ENCODE measurements around the gene KPNA4. TPM values are rescaled to one million over a fixed set of nuclear protein-coding genes. Genes with fewer than 3 reads are reported as not detected.
"Not testable (repeated sequence)": the region's sequence is repeated elsewhere in the genome, so short reads cannot be mapped to it uniquely, and the experiment has no call there.

KPNA4 gene, protein sequence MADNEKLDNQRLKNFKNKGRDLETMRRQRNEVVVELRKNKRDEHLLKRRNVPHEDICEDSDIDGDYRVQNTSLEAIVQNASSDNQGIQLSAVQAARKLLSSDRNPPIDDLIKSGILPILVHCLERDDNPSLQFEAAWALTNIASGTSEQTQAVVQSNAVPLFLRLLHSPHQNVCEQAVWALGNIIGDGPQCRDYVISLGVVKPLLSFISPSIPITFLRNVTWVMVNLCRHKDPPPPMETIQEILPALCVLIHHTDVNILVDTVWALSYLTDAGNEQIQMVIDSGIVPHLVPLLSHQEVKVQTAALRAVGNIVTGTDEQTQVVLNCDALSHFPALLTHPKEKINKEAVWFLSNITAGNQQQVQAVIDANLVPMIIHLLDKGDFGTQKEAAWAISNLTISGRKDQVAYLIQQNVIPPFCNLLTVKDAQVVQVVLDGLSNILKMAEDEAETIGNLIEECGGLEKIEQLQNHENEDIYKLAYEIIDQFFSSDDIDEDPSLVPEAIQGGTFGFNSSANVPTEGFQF
- total RNA-seq, result 10 to 100 TPM; 44.9 to 48.4 TPM

DNA sequence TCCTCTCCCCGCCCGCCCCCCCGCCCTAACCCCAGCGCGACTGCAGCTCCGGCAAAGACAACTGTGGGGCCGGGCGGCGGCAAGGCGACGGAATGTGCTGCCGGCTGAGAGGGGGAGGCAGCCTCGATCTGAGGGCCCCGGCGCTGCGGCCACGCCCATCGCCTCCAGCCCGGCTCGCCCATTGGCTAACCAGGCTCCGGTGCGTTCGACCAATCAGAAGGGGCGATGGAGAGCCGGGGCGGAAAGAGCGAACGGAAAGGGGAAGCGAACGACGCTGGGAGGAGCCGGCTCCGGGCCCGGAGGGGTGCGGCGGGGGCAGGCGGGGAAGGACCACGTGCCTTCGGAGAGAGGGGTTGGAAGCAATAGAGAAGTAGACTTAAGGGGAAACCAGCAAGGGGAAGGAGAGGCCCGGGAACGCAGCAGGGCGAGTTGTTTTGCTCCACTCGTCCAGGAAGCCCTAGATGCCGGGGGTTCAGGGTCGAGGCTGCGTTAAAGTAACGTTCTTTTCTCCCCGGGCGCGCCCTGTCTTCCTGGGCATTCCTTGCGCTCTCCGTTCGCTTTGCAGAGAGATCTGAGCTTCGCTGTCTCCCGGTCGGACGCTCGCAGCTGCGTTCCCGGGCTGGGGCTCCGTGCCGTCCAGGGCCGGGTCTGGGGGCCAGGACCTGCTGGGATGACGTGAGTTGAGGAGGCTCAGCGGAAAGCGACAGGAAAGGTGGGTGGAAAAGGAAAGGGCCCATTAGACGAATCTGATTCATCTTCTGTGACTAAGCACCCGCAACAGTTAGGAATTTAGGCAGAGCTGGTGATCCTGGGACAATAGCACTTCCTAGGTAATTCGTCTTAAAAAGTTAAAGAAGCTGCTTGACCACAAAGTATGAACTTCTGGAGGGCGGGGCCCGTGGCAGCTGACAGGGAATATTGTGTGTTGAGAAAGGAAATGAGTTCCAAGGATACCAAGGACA lies at the start of gene KPNA4:
Gene KPNA4, minus strand, starts transcription at position 130 of the 962 bp plus-strand sequence. CDS start 289 bp downstream, outside the sequence.
- peak within 1 kb of the TSS; percentile 93 for H3K4me3 Mint-ChIP-seq
- intact Hi-C loops (cut with micrococcal nuclease), result loop anchor here (1.0 to 10.0 kb wide), 6 partner anchors 116 to 1761 kb away; partner anchors contain the start of genes IFT80, MFSD1, NMD3 and SMC4
- ChIA-PET POLR2A (interaction anchor here (1.1 to 1.5 kb wide), 2 partner anchors 9 to 116 kb away, joined by 3 to 5 read pairs; partner anchors contain the start of gene TRIM59), CTCF (no interaction called here)
- peak; percentile 97 for DNase-seq
- H3K27me3 Mint-ChIP-seq, result no peaks in the 10 kb centered on the region
- peaks cover 5% of the 10 kb centered on the region for H3K9me3 Mint-ChIP-seq
- H3K36me3 Mint-ChIP-seq, result peaks cover 36% of the 10 kb centered on the region
- H3K4me1 Mint-ChIP-seq (ENCODE audit: low read depth), result peaks cover 45% of the 10 kb centered on the region
- H3K27ac Mint-ChIP-seq, result peak within 1 kb of the TSS; percentile 97

DNA sequence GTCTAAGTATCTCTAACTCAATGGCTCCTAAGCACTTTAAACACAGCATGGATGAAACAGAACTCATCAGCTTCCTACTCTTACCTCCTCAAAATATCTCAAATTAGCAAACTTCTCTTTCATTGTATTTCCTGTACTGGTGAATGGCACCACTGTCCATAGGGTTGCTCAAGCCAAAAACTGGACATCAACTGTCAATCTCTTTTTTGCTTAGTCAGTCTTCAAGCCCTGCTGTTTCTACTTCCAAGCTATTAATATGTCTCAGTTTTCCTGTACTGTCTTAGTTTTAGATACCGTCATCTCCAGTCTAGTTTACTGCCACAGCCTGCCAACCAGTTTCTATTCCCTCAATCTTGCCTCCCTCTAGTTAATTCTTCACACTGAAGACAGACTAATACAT lies 48.3 kb upstream of the KPNA4 start:
- CTCF ChIA-PET, result interaction anchor here (0.8 kb wide), 1 partner anchor 71 kb away, joined by 3 read pairs; no protein-coding TSS in a partner anchor
- Mint-ChIP-seq H3K9me3 (no peaks in the 10 kb centered on the region), H3K4me1 (ENCODE audit: low read depth) (no peaks in the 10 kb centered on the region), H3K36me3 (no peaks in the 10 kb centered on the region), H3K27ac (no peak overlapping the region), H3K4me3 (no peak overlapping the region), H3K27me3 (peaks cover 29% of the 10 kb centered on the region)
- POLR2A ChIA-PET, result no interaction called here
- DNase-seq, result no peak
- intact Hi-C loops (cut with micrococcal nuclease), result no loop called here

DNA sequence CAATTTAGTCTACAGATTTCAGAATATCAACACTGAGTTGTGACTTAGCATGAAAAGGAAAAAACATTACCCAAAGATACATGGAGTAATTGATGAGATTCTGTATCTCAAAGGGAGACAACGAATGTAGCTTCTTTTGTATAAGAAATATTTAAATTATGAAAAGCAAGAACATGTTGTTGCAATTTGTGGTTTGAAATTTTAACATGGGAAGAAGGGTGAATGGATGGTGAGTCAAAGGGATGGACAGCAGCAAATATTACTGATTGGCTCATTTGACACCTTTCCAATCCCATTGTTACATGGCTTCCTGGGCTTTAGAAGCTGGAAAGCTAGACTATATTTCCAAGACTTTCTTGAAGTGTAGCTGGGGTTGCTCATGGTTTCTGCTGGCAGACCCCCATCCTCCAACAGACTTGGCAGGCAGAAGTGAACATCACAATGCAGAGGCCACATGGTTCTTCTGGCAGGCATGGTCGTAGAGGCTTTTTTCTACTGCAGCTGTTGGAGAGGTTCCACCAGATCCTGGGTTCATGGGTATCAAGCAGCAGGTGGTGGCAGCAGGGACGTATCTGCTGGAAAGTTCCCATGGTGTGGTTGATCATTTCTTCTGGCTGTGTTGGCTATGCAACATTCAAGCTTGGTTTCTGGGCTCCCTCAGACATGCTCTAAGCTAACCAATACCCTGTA lies 47.2 kb upstream of the KPNA4 start:
- H3K36me3 Mint-ChIP-seq, result no peaks in the 10 kb centered on the region

DNA sequence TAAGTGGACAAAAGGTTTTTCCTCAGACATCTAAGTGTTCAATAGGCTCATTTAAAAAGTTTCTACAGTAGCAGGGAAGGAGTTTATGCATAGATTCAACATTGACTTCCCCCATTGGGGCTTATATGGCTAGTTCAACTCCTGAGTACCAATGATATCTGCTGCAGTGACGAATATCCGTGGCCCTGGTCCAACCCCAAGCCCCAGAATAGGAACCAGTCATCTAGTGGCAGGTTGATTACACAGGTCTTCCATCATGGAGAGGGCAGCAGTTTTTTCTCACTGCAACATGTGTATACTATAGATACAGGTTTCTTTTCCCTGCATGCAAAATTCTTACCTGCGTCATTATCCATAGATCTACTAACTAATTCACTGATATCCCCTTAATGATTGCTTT lies 45.8 kb upstream of the KPNA4 start:
- ChIA-PET CTCF (no interaction called here), POLR2A (no interaction called here)
- no peak overlapping the region for H3K4me3 Mint-ChIP-seq
- no peaks in the 10 kb centered on the region for H3K9me3 Mint-ChIP-seq
- no peak for DNase-seq
- peaks cover 22% of the 10 kb centered on the region for H3K27me3 Mint-ChIP-seq
- H3K36me3 Mint-ChIP-seq, result no peaks in the 10 kb centered on the region
- no peak overlapping the region for H3K27ac Mint-ChIP-seq
- intact Hi-C loops (cut with micrococcal nuclease), result no loop called here
- no peaks in the 10 kb centered on the region for H3K4me1 Mint-ChIP-seq (ENCODE audit: low read depth)

More for the DNA sequence above, 47.2 kb upstream of the KPNA4 start:
- Mint-ChIP-seq H3K9me3 (no peaks in the 10 kb centered on the region), H3K4me1 (ENCODE audit: low read depth) (no peaks in the 10 kb centered on the region), H3K27ac (no peak overlapping the region), H3K4me3 (no peak overlapping the region), H3K27me3 (peaks cover 24% of the 10 kb centered on the region)
- ChIA-PET CTCF (interaction anchor here (0.8 kb wide), 1 partner anchor 73 kb away, joined by 3 read pairs; no protein-coding TSS in a partner anchor), POLR2A (no interaction called here)
- no peak for DNase-seq
- intact Hi-C loops (cut with micrococcal nuclease), result no loop called here

DNA sequence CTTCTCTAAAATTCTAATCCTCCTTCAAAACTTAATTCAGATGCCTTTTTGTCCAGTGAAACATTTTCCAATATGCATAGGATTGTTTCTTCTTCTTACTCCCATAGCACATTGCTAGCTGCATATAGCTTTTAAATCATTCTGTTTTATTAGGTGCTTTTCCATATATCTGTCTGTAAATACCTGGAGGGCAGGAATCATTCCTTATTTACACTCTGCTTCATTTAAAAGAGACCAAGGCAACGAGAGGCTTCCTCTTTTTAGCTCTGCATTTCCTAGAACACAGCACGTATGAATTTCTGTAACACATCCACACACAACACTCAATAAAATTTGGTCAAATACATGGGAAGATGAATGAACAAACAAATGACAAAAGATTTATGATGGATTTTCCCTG lies 43.5 kb upstream of the KPNA4 start:
- no peaks in the 10 kb centered on the region for H3K4me1 Mint-ChIP-seq (ENCODE audit: low read depth)
- H3K4me3 Mint-ChIP-seq, result no peak overlapping the region
- H3K36me3 Mint-ChIP-seq, result no peaks in the 10 kb centered on the region
- CTCF ChIA-PET, result no interaction called here
- no peak for DNase-seq
- H3K27me3 Mint-ChIP-seq, result peaks cover 14% of the 10 kb centered on the region
- intact Hi-C loops (cut with micrococcal nuclease), result no loop called here
- H3K27ac Mint-ChIP-seq, result no peak overlapping the region
- POLR2A ChIA-PET, result no interaction called here
- no peaks in the 10 kb centered on the region for H3K9me3 Mint-ChIP-seq

DNA sequence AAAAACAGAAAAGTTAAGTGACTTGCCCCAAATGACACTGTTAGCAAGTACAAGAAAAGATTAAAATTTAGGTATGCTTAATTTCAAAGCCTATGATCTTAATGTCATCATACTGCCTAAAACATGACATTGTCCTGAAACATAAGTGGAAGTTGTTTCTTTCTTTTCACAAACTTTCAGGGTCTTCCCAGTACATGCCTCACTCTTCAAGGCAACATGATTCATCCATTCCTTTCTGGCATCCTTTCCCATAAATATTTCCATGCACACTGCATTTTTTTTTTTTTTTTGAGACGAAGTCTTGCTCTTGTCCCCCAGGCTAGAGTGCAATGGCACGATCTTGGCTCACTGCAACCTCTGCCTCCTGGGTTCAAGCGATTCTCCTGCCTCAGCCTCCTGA lies 42.5 kb upstream of the KPNA4 start:
- H3K27ac Mint-ChIP-seq, result no peak overlapping the region
- ChIA-PET POLR2A (no interaction called here), CTCF (no interaction called here)
- no peaks in the 10 kb centered on the region for H3K9me3 Mint-ChIP-seq
- H3K36me3 Mint-ChIP-seq, result no peaks in the 10 kb centered on the region
- intact Hi-C loops (cut with micrococcal nuclease), result no loop called here
- H3K4me1 Mint-ChIP-seq (ENCODE audit: low read depth), result no peaks in the 10 kb centered on the region
- peaks cover 9% of the 10 kb centered on the region for H3K27me3 Mint-ChIP-seq
- no peak for DNase-seq
- no peak overlapping the region for H3K4me3 Mint-ChIP-seq

DNA sequence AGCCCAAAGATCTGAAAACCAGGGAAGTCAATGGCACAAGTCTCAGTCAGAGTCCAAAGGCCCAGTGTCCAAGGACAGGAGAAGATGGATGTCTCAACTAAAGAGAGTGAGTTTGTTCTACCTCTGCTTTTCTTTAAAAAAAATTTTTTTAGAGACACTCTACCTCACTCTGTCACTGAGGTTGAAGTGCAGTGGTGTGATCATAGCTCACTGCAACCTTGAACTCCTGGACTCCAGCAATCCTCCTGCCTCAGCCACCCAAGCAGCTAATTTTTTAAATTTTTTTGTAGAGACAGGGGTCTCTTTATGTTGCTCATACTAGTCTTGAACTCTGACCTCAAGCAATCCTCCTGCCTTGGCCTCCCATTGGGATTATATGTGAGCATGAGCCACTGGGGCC lies 39.9 kb upstream of the KPNA4 start:
- no peak for DNase-seq
- H3K4me1 Mint-ChIP-seq (ENCODE audit: low read depth), result no peaks in the 10 kb centered on the region
- no peaks in the 10 kb centered on the region for H3K36me3 Mint-ChIP-seq
- H3K9me3 Mint-ChIP-seq, result no peaks in the 10 kb centered on the region
- intact Hi-C loops (cut with micrococcal nuclease), result no loop called here
- H3K4me3 Mint-ChIP-seq, result no peak overlapping the region
- H3K27me3 Mint-ChIP-seq, result peaks cover 4% of the 10 kb centered on the region
- no peak overlapping the region for H3K27ac Mint-ChIP-seq
- ChIA-PET POLR2A (no interaction called here), CTCF (interaction anchor here (0.6 kb wide), 1 partner anchor 78 kb away, joined by 3 read pairs; no protein-coding TSS in a partner anchor)

DNA sequence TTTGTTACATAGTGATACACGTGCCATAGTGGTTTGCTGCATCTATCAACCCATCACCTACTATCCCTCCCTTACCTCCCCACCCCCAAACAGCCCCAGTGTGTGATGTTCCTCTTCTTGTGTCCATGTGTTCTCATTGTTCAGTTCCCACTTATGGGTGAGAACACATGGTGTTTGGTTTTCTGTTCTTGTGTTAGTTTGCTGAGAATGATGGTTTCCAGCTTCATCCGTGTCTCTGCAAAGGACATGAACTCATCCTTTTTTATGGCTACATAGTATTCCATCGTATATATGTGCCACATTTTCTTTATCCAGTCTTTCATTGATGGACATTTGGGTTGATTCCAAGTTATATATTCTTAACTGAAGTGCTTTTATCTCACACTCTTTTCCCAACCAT lies 38.5 kb upstream of the KPNA4 start:
- intact Hi-C loops (cut with micrococcal nuclease), result not testable (repeated sequence)

DNA sequence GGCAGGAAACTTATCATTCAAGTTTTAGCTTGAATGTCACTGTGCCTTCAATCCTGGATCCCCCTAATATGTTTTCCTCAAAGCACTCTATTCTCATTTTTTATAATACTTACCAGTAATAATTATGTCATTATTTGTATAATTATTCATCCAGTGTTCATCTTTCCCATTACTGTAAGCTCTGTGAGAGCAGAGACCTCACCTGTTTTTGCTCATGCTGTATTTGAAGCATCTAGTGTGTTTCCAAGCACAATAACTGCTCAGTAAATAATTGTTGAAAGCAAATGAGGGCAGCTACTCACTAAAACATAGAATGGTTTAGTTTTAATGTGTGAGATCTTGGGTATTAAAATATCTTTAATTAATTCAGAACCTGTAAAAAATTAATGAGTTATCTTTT lies 36.9 kb upstream of the KPNA4 start:
- Mint-ChIP-seq H3K27ac (no peak overlapping the region), H3K4me3 (no peak overlapping the region), H3K27me3 (no peaks in the 10 kb centered on the region), H3K9me3 (no peaks in the 10 kb centered on the region), H3K36me3 (no peaks in the 10 kb centered on the region), H3K4me1 (ENCODE audit: low read depth) (no peaks in the 10 kb centered on the region)
- DNase-seq, result no peak
- ChIA-PET CTCF (no interaction called here), POLR2A (no interaction called here)
- intact Hi-C loops (cut with micrococcal nuclease), result no loop called here

More for the DNA sequence above, 38.5 kb upstream of the KPNA4 start:
- H3K27ac Mint-ChIP-seq; H3K4me1 Mint-ChIP-seq (ENCODE audit: low read depth); H3K9me3 Mint-ChIP-seq; POLR2A ChIA-PET; H3K4me3 Mint-ChIP-seq; H3K36me3 Mint-ChIP-seq; H3K27me3 Mint-ChIP-seq; DNase-seq: not testable (repeated sequence)
- CTCF ChIA-PET, result interaction anchor here (0.9 kb wide), 1 partner anchor 46 kb away, joined by 3 read pairs; no protein-coding TSS in a partner anchor

DNA sequence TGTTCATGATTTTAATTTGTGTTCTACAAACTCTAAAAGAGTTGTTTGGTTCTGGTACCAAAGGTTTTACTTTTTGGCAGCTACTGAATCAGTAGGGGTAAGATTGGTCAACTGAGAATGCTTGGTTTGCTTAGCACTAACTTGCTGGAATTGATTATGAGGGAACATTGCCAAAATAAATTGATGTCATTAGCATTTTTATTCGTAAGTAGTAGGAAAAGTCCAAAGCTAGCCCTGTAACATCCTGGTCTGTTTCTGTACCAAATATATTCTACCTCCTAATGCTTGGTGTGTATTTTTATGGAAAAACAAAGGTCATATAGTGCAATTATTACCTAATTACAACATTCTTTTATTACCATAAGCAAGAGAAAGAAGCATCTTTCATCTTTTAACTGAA lies 35.9 kb upstream of the KPNA4 start:
- ChIA-PET POLR2A (no interaction called here), CTCF (no interaction called here)

DNA sequence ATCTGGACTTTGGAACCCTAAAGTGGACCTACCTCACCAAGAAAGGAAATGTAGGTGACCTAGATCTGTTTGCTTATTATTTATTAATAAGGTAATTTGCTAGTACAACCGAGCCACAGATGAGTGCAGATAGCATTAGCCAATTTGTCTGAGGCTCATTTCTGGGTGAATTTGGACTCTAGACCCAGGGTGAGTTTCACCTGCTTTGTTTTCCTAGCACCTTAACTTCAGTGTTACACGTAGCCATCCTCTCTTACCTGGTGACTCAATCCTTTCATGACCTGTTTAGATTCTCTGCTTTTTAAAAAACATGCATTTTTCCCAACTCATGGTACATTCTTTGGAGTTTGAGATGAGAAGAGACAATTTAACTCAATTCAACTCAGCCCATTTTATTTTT lies 33.5 kb upstream of the KPNA4 start:
- Mint-ChIP-seq H3K9me3 (peaks cover 4% of the 10 kb centered on the region), H3K4me3 (no peak overlapping the region), H3K36me3 (no peaks in the 10 kb centered on the region), H3K4me1 (ENCODE audit: low read depth) (no peaks in the 10 kb centered on the region), H3K27me3 (no peaks in the 10 kb centered on the region), H3K27ac (no peak overlapping the region)
- ChIA-PET CTCF (no interaction called here), POLR2A (no interaction called here)
- intact Hi-C loops (cut with micrococcal nuclease), result no loop called here
- no peak for DNase-seq

More for the DNA sequence above, 35.9 kb upstream of the KPNA4 start:
- H3K4me1 Mint-ChIP-seq (ENCODE audit: low read depth), result no peaks in the 10 kb centered on the region
- H3K36me3 Mint-ChIP-seq, result no peaks in the 10 kb centered on the region
- no peak overlapping the region for H3K27ac Mint-ChIP-seq
- no peak for DNase-seq
- no peak overlapping the region for H3K4me3 Mint-ChIP-seq
- no peaks in the 10 kb centered on the region for H3K9me3 Mint-ChIP-seq
- no peaks in the 10 kb centered on the region for H3K27me3 Mint-ChIP-seq
- intact Hi-C loops (cut with micrococcal nuclease), result no loop called here

DNA sequence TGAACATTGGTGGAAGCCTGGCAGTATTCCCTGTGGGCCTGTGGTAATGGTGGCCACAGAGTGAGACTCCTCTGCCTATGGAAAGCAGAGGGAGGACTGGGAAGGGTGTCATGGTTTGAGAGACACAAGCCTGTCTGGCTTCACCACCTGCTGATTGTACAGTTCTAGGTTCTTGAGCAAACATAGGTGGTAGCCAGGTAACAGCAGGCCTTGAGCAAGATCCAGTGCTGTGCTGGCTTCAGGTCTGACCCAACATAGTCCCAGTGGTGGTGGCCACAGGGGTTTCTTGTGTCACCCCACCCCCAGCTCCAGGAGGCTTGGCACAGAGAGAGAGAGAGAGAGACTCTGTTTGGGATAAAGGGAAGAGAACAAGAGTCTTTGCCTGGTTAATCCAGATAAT lies 22.7 kb upstream of the KPNA4 start:
- Mint-ChIP-seq H3K4me3 (no peak overlapping the region), H3K36me3 (no peaks in the 10 kb centered on the region), H3K9me3 (no peaks in the 10 kb centered on the region), H3K27me3 (peaks cover 24% of the 10 kb centered on the region), H3K27ac (no peak overlapping the region), H3K4me1 (ENCODE audit: low read depth) (no peaks in the 10 kb centered on the region)
- POLR2A ChIA-PET, result no interaction called here
- DNase-seq, result no peak
- intact Hi-C loops (cut with micrococcal nuclease), result no loop called here
- CTCF ChIA-PET, result no interaction called here

Measured in activated CD4-positive, alpha-beta memory T cell treated with anti-CD3 and anti-CD28 coated beads for 36 hours (primary cell).